Fibroblast of lung (primary cell): ENCODE measurements around the gene GRAMD4.
"Not testable (repeated sequence)": the region's sequence is repeated elsewhere in the genome, so short reads cannot be mapped to it uniquely, and the experiment has no call there.

Source experiments
- EZH2 ChIP-seq: IDR thresholded peaks from 2 replicates; pipeline ENCODE4 v1.5.1; 2012; ENCODE audit warnings: low read length, control low read depth, mild to moderate bottlenecking; ENCODE audit errors: missing control alignments
- TF ChIP-seq, protein P1 (sequence below), 2 donors: IDR thresholded peaks in 1 of 2; conservative IDR thresholded peaks in 1 of 2; 1 replicate in 1 of 2; 2 replicates in 1 of 2; pipeline ENCODE4 v1.5.1; 2011 to 2012; ENCODE audit warnings: low read length in 2 of 2, control low read depth in 1 of 2, inconsistent platforms in 1 of 2, low read depth in 1 of 2, mild to moderate bottlenecking in 1 of 2

DNA sequence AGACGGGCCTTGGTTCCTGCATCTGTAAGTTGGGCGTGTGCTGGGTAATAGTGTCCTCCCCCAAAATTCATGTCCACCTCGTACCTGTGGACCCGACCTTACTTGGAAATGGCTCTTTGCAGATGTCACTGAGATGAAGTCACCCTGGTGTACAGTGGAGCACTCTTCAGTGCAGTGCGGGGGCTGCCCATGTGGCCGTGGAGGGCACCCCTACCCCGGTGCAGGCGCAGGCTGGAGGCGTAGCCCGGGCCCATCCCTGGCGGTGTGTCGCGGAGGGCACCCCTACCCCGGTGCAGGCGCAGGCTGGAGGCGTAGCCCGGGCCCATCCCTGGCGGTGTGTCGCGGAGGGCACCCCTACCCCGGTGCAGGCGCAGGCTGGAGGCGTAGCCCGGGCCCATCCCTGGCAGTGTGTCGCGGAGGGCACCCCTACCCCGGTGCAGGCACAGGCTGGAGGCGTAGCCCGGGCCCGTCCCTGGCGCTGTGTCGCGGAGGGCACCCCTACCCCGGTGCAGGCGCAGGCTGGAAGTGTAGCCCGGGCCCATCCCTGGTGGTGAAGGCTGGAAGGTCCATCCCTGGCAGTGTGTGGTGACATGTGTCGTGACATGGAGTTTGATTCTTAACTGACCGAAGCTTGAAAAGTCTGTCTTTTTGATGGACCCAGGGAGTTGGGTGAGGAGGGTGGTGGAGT, 1.2 kb downstream of the GRAMD4 start:
- not testable (repeated sequence) for TF ChIP-seq EZH2
- TF ChIP-seq, protein P1, sequence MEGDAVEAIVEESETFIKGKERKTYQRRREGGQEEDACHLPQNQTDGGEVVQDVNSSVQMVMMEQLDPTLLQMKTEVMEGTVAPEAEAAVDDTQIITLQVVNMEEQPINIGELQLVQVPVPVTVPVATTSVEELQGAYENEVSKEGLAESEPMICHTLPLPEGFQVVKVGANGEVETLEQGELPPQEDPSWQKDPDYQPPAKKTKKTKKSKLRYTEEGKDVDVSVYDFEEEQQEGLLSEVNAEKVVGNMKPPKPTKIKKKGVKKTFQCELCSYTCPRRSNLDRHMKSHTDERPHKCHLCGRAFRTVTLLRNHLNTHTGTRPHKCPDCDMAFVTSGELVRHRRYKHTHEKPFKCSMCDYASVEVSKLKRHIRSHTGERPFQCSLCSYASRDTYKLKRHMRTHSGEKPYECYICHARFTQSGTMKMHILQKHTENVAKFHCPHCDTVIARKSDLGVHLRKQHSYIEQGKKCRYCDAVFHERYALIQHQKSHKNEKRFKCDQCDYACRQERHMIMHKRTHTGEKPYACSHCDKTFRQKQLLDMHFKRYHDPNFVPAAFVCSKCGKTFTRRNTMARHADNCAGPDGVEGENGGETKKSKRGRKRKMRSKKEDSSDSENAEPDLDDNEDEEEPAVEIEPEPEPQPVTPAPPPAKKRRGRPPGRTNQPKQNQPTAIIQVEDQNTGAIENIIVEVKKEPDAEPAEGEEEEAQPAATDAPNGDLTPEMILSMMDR (conservative IDR thresholded peaks at IDR 0.05 in 1 of 2, IDR thresholded peaks at IDR 0.05 in 1 of 2; ENCODE audit: low read depth in 1 of 2, low read length in 2 of 2), result not testable (repeated sequence)
